T-helper 2 cell treated with Interferon-gamma antibody and Interleukin-4, amounts not matched to agents 5 μg/mL and 100 μg/mL, for 36 hours (primary cell): ENCODE results near the gene HTT-AS.

Source experiments
- DNase-seq: peaks from one replicate; pipeline ENCODE4 v3.0.0; 2021; ENCODE audit warnings: low spot score
- H3K27ac Mint-ChIP-seq: one replicate; pipeline ENCODE4 v1.8.0; 2021; ENCODE audit warnings: mild to moderate bottlenecking, mixed read lengths
- H3K27me3 Mint-ChIP-seq: one replicate; pipeline ENCODE4 v1.8.0; 2021; ENCODE audit warnings: low read depth, mixed read lengths
- H3K36me3 Mint-ChIP-seq: one replicate; pipeline ENCODE4 v1.8.0; 2021; ENCODE audit warnings: low read depth, mixed read lengths
- H3K4me1 Mint-ChIP-seq: one replicate; pipeline ENCODE4 v1.8.0; 2021; ENCODE audit warnings: low read depth, mixed read lengths
- H3K4me3 Mint-ChIP-seq: one replicate; pipeline ENCODE4 v1.8.0; 2022; ENCODE audit warnings: mild to moderate bottlenecking, moderate library complexity, mixed read lengths
- H3K9me3 Mint-ChIP-seq: one replicate; pipeline ENCODE4 v1.8.0; 2021; ENCODE audit warnings: mixed read lengths

HTT-AS gene

GRCh38 chr4:3074078-3074845, at the start of gene HTT-AS, which contains the start of gene HTT:
Gene HTT-AS (minus strand): TSS chr4:3074538.
Gene HTT (plus strand): TSS chr4:3074681. CDS start chr4:3074826, 145 bp downstream.
- Mint-ChIP-seq H3K27me3 (no peaks in the 10 kb centered on the region), H3K4me3 (peak within 1 kb of the TSS; percentile 91), H3K36me3 (peaks cover 2% of the 10 kb centered on the region), H3K9me3 (no peaks in the 10 kb centered on the region), H3K4me1 (peaks cover 15% of the 10 kb centered on the region), H3K27ac (peak within 1 kb of the TSS; percentile 89)
- peak; percentile 92 for DNase-seq

- DNase-seq, result no peak
- H3K4me3 Mint-ChIP-seq, result no peak overlapping the region
- H3K27ac Mint-ChIP-seq, result no peak overlapping the region
- peaks cover 16% of the 10 kb centered on the region for H3K4me1 Mint-ChIP-seq
- H3K27me3 Mint-ChIP-seq, result no peaks in the 10 kb centered on the region
- no peaks in the 10 kb centered on the region for H3K9me3 Mint-ChIP-seq
- peaks cover 29% of the 10 kb centered on the region for H3K36me3 Mint-ChIP-seq
These were observed 48.9 kb upstream of the HTT-AS start for GRCh38 chr4:3123181-3123671.

- no peaks in the 10 kb centered on the region for H3K9me3 Mint-ChIP-seq
- peaks cover 27% of the 10 kb centered on the region for H3K36me3 Mint-ChIP-seq
- H3K4me3 Mint-ChIP-seq, result peak overlapping the region; percentile 0
- no peak for DNase-seq
- H3K27ac Mint-ChIP-seq, result peak overlapping the region; percentile 22
- H3K4me1 Mint-ChIP-seq, result peaks cover 16% of the 10 kb centered on the region
- H3K27me3 Mint-ChIP-seq, result no peaks in the 10 kb centered on the region
These were observed 47.8 kb upstream of the HTT-AS start for GRCh38 chr4:3122081-3122563.

GRCh38 chr4:3121596-3121995, 47.3 kb upstream of the HTT-AS start:
- Mint-ChIP-seq H3K27me3 (no peaks in the 10 kb centered on the region), H3K4me1 (peaks cover 16% of the 10 kb centered on the region), H3K27ac (no peak overlapping the region), H3K4me3 (no peak overlapping the region), H3K36me3 (peaks cover 24% of the 10 kb centered on the region), H3K9me3 (no peaks in the 10 kb centered on the region)
- no peak for DNase-seq

GRCh38 chr4:3121110-3121509, 46.8 kb upstream of the HTT-AS start:
- Mint-ChIP-seq H3K9me3 (no peaks in the 10 kb centered on the region), H3K4me1 (peaks cover 16% of the 10 kb centered on the region), H3K36me3 (peaks cover 26% of the 10 kb centered on the region), H3K27me3 (no peaks in the 10 kb centered on the region), H3K27ac (no peak overlapping the region), H3K4me3 (no peak overlapping the region)
- no peak for DNase-seq

- peak overlapping the region; percentile 5 for H3K27ac Mint-ChIP-seq
These were observed 45.1 kb upstream of the HTT-AS start for GRCh38 chr4:3119464-3119863.

GRCh38 chr4:3118312-3118711, 44.0 kb upstream of the HTT-AS start:
- Mint-ChIP-seq H3K9me3 (no peaks in the 10 kb centered on the region), H3K4me1 (peaks cover 16% of the 10 kb centered on the region), H3K27me3 (no peaks in the 10 kb centered on the region), H3K36me3 (peaks cover 31% of the 10 kb centered on the region), H3K27ac (no peak overlapping the region), H3K4me3 (no peak overlapping the region)
- DNase-seq, result no peak

More at GRCh38 chr4:3119464-3119863, 45.1 kb upstream of the HTT-AS start:
- Mint-ChIP-seq H3K27me3 (no peaks in the 10 kb centered on the region), H3K9me3 (no peaks in the 10 kb centered on the region), H3K36me3 (peaks cover 33% of the 10 kb centered on the region), H3K4me1 (peaks cover 16% of the 10 kb centered on the region), H3K4me3 (no peak overlapping the region)
- DNase-seq, result no peak

- no peak for DNase-seq
- H3K9me3 Mint-ChIP-seq, result no peaks in the 10 kb centered on the region
- no peak overlapping the region for H3K4me3 Mint-ChIP-seq
- H3K36me3 Mint-ChIP-seq, result peaks cover 30% of the 10 kb centered on the region
- no peak overlapping the region for H3K27ac Mint-ChIP-seq
- H3K4me1 Mint-ChIP-seq, result peaks cover 5% of the 10 kb centered on the region
- no peaks in the 10 kb centered on the region for H3K27me3 Mint-ChIP-seq
These were observed 42.6 kb upstream of the HTT-AS start for GRCh38 chr4:3116955-3117354.

GRCh38 chr4:3115637-3116270, 41.4 kb upstream of the HTT-AS start:
- Mint-ChIP-seq H3K27ac (no peak overlapping the region), H3K4me1 (no peaks in the 10 kb centered on the region), H3K4me3 (no peak overlapping the region), H3K36me3 (peaks cover 32% of the 10 kb centered on the region), H3K9me3 (no peaks in the 10 kb centered on the region), H3K27me3 (no peaks in the 10 kb centered on the region)
- DNase-seq, result peak; percentile 8

GRCh38 chr4:3114377-3114776, 40.0 kb upstream of the HTT-AS start:
- no peak for DNase-seq
- H3K9me3 Mint-ChIP-seq, result no peaks in the 10 kb centered on the region

GRCh38 chr4:3112609-3113469, 38.5 kb upstream of the HTT-AS start:
- Mint-ChIP-seq H3K4me1 (no peaks in the 10 kb centered on the region), H3K36me3 (peaks cover 48% of the 10 kb centered on the region), H3K4me3 (no peak overlapping the region), H3K9me3 (no peaks in the 10 kb centered on the region), H3K27me3 (no peaks in the 10 kb centered on the region), H3K27ac (no peak overlapping the region)
- DNase-seq, result no peak

More at GRCh38 chr4:3114377-3114776, 40.0 kb upstream of the HTT-AS start:
- H3K36me3 Mint-ChIP-seq, result peaks cover 39% of the 10 kb centered on the region
- H3K4me3 Mint-ChIP-seq, result no peak overlapping the region
- no peaks in the 10 kb centered on the region for H3K27me3 Mint-ChIP-seq
- no peaks in the 10 kb centered on the region for H3K4me1 Mint-ChIP-seq
- H3K27ac Mint-ChIP-seq, result no peak overlapping the region

- Mint-ChIP-seq H3K27ac (no peak overlapping the region), H3K36me3 (peaks cover 52% of the 10 kb centered on the region)
These were observed 37.9 kb upstream of the HTT-AS start for GRCh38 chr4:3112201-3112600.

GRCh38 chr4:3111461-3111860, 37.1 kb upstream of the HTT-AS start:
- Mint-ChIP-seq H3K27me3 (no peaks in the 10 kb centered on the region), H3K4me1 (peaks cover 5% of the 10 kb centered on the region), H3K27ac (no peak overlapping the region), H3K4me3 (no peak overlapping the region), H3K36me3 (peaks cover 55% of the 10 kb centered on the region), H3K9me3 (no peaks in the 10 kb centered on the region)
- no peak for DNase-seq

More at GRCh38 chr4:3112201-3112600, 37.9 kb upstream of the HTT-AS start:
- H3K4me3 Mint-ChIP-seq, result no peak overlapping the region
- no peak for DNase-seq
- H3K4me1 Mint-ChIP-seq, result peaks cover 2% of the 10 kb centered on the region
- H3K27me3 Mint-ChIP-seq, result no peaks in the 10 kb centered on the region
- no peaks in the 10 kb centered on the region for H3K9me3 Mint-ChIP-seq
